CD14-positive monocyte (primary cell): Measurements from ENCODE around the gene SPAG16. TPM values are rescaled to one million over a fixed set of nuclear protein-coding genes. Genes with fewer than 3 reads are reported as not detected.
"Not testable (repeated sequence)": the region's sequence is repeated elsewhere in the genome, so short reads cannot be mapped to it uniquely, and the experiment has no call there.

Experiments
- DNase-seq, 3 donors: peaks; one replicate each; pipeline ENCODE4 v3.0.0-alpha.2; 2011 to 2022
- H2AFZ ChIP-seq: 2 replicates; pipeline ENCODE4 v1.6.0; 2012; ENCODE audit warnings: mild to moderate bottlenecking, low read depth, low read length, inconsistent platforms; ENCODE audit not compliant: insufficient read depth, poor library complexity, severe bottlenecking
- H3K27ac ChIP-seq, 2 donors: 1 replicate in 1 of 2; 2 replicates in 1 of 2; pipeline ENCODE4 v1.5.1; 2012 to 2013; ENCODE audit warnings: low read length in 2 of 2, control low read depth in 1 of 2, inconsistent platforms in 1 of 2, low read depth in 1 of 2, mild to moderate bottlenecking in 1 of 2
- H3K27me3 ChIP-seq, 2 donors: one replicate each; pipeline versions ENCODE4 v1.6.0 to v1.6.1; 2011 to 2013; ENCODE audit warnings: low read length in 2 of 2; ENCODE audit not compliant: control insufficient read depth in 2 of 2, insufficient read depth in 2 of 2
- H3K36me3 ChIP-seq, 2 donors: replicated peaks in 1 of 2; 1 replicate in 1 of 2; 2 replicates in 1 of 2; pipeline versions ENCODE4 v1.5.1 to v1.6.1; 2012 to 2013; ENCODE audit warnings: low read length in 2 of 2, control low read depth in 1 of 2, inconsistent platforms in 1 of 2, mild to moderate bottlenecking in 1 of 2; ENCODE audit not compliant: insufficient read depth in 2 of 2, control insufficient read depth in 1 of 2
- H3K4me1 ChIP-seq, 2 donors: 1 replicate in 1 of 2; 2 replicates in 1 of 2; pipeline versions ENCODE4 v1.5.1 to v1.6.1; 2012 to 2013; ENCODE audit warnings: low read length in 2 of 2, control low read depth in 1 of 2, inconsistent platforms in 1 of 2, mild to moderate bottlenecking in 1 of 2, moderate library complexity in 1 of 2; ENCODE audit not compliant: insufficient read depth in 2 of 2, control insufficient read depth in 1 of 2
- H3K4me2 ChIP-seq: replicated peaks from 2 replicates; pipeline ENCODE3; 2012; ENCODE audit warnings: low read length, moderate library complexity, mild to moderate bottlenecking; ENCODE audit not compliant: poor library complexity, severe bottlenecking; ENCODE audit errors: extremely low read depth
- H3K4me3 ChIP-seq, 3 experiments: fragments of 200-600 bp in 1 of 3; sonication (generic) in 1 of 3; replicated peaks in 1 of 3; 1 replicate in 2 of 3; 2 replicates in 1 of 3; pipeline ENCODE4 v1.5.1; 2011 to 2013; ENCODE audit warnings: low read length in 3 of 3, mild to moderate bottlenecking in 3 of 3, control low read depth in 2 of 3, low read depth in 2 of 3, inconsistent platforms in 1 of 3, moderate library complexity in 1 of 3
- H3K79me2 ChIP-seq: 2 replicates; pipeline ENCODE4 v1.6.0; 2012; ENCODE audit warnings: mild to moderate bottlenecking, control low read depth, inconsistent platforms, low read length, moderate library complexity; ENCODE audit not compliant: insufficient read depth
- H3K9ac ChIP-seq: 2 replicates; pipeline ENCODE4 v1.6.0; 2017; ENCODE audit warnings: low read length, mild to moderate bottlenecking; ENCODE audit not compliant: insufficient read depth, poor library complexity, severe bottlenecking
- H3K9me3 ChIP-seq, 2 donors: replicated peaks in 1 of 2; 1 replicate in 1 of 2; 2 replicates in 1 of 2; pipeline versions ENCODE4 v1.5.1 to v1.6.1; 2012 to 2013; ENCODE audit warnings: low read length in 2 of 2, control low read depth in 1 of 2; ENCODE audit not compliant: control insufficient read depth in 1 of 2, insufficient read depth in 1 of 2
- H4K20me1 ChIP-seq: 2 replicates; pipeline ENCODE4 v1.6.0; 2012; ENCODE audit warnings: mild to moderate bottlenecking, low read length, control low read depth, moderate library complexity; ENCODE audit not compliant: insufficient read depth
- H3K27ac Mint-ChIP-seq, 7 donors: one replicate each; pipeline ENCODE4 v1.8.0; 2020; ENCODE audit warnings: mild to moderate bottlenecking in 7 of 7, mixed read lengths in 7 of 7, moderate library complexity in 6 of 7, inconsistent platforms in 2 of 7
- H3K27me3 Mint-ChIP-seq, 3 donors: one replicate each; pipeline ENCODE4 v1.8.0; 2021 to 2022; ENCODE audit warnings: low read depth in 3 of 3, mild to moderate bottlenecking in 3 of 3, mixed read lengths in 3 of 3, moderate library complexity in 3 of 3, inconsistent platforms in 1 of 3
- H3K36me3 Mint-ChIP-seq, 2 donors: one replicate each; pipeline ENCODE4 v1.8.0; 2020; ENCODE audit warnings: mixed read lengths in 2 of 2, inconsistent platforms in 1 of 2, mild to moderate bottlenecking in 1 of 2
- H3K4me1 Mint-ChIP-seq: one replicate; pipeline ENCODE4 v1.8.0; 2020; ENCODE audit warnings: mild to moderate bottlenecking, mixed read lengths
- H3K4me3 Mint-ChIP-seq, 2 donors: one replicate each; pipeline ENCODE4 v1.8.0; 2020; ENCODE audit warnings: mild to moderate bottlenecking in 2 of 2, mixed read lengths in 2 of 2, moderate library complexity in 1 of 2
- H3K9me3 Mint-ChIP-seq, 7 donors: one replicate each; pipeline ENCODE4 v1.8.0; 2020 to 2022; ENCODE audit warnings: mixed read lengths in 7 of 7, mild to moderate bottlenecking in 6 of 7, moderate library complexity in 6 of 7, inconsistent platforms in 2 of 7
- WGBS: methylation state at CpG from one replicate; pipeline ENCODE4 v1.1.5; 2013; ENCODE audit warnings: missing lambda C conversion rate; ENCODE audit not compliant: insufficient coverage; 5-methylcytosine and 5-hydroxymethylcytosine counted together
- intact Hi-C, 2 donors: fragments of 100-400 bp; cut with micrococcal nuclease; formaldehyde crosslinking; loops; one replicate each; pipeline versions ENCODE4 v1.15.0 to v1.15.1; 2023
- polyA plus RNA-seq, 3 donors: library from polyadenylated mRNA; depleted of rRNA in 1 of 3; unstranded in 2 of 3; stranded (reverse) in 1 of 3; fragments of 300-500 nt in 2 of 3; fragments of >200 nt in 1 of 3; fragmentation: Illumina TruSeq in 2 of 3; gene quantifications; 1 replicate in 2 of 3; 2 replicates in 1 of 3; pipeline ENCODE4 v1.2.3, GENCODE V29; 2012 to 2021

Gene SPAG16
- polyA plus RNA-seq, 3 donors: 0.12 to 0.30 TPM; not detected in 1

DNA sequence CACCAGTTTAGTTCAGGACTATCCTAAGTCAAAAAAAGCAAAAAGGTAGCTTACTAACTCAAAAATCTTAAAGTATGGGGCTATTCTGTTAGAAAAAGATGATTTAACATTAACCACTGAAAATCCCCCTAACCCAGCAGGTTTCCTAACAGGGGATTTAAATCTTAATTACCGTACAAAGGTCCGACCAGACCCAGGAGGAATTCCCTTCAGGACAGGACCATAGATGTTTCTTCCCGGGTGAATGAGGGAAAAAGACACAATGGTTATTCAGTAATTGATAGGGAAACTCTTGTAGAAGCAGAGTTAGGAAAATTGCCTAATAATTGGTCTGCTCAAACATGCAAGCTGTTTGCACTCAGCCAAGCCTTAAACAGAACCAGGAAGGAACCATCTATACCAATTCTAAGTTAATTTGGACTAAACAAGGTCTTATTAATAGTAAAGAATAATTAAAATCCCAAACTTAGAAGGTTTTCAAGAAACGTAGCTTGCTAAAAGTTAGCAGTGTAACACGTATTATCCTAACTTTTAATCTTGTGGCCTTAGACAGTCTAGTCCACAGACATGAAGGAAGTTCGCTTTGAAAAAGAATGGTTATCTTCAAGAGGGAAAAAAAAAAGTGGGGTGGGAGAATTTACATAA, 124.3 kb downstream of the SPAG16 start:
- H3K27ac Mint-ChIP-seq, H4K20me1 ChIP-seq, H3K36me3 Mint-ChIP-seq, H3K9ac ChIP-seq, H3K79me2 ChIP-seq, DNase-seq, H2AFZ ChIP-seq, H3K4me3 Mint-ChIP-seq, H3K36me3 ChIP-seq, H3K27me3 ChIP-seq, H3K4me2 ChIP-seq, H3K9me3 ChIP-seq, H3K4me1 ChIP-seq, H3K27ac ChIP-seq, H3K27me3 Mint-ChIP-seq, H3K4me3 ChIP-seq, intact Hi-C loops, H3K4me1 Mint-ChIP-seq: not testable (repeated sequence)
- WGBS: 86% methylated on average over 1 of the region's 6 CpGs
- H3K9me3 Mint-ChIP-seq: peaks cover 3 to 16% (median 9%) of the 10 kb centered on the region in 7 donors

- H3K27ac ChIP-seq, H3K27me3 ChIP-seq, H3K4me1 Mint-ChIP-seq, H2AFZ ChIP-seq, H3K4me2 ChIP-seq, DNase-seq, H4K20me1 ChIP-seq, H3K27me3 Mint-ChIP-seq, intact Hi-C loops, H3K4me3 ChIP-seq, H3K79me2 ChIP-seq, H3K4me1 ChIP-seq, H3K27ac Mint-ChIP-seq, H3K36me3 Mint-ChIP-seq, H3K9ac ChIP-seq, H3K36me3 ChIP-seq, H3K4me3 Mint-ChIP-seq, H3K9me3 ChIP-seq: not testable (repeated sequence)
- peaks cover 3 to 16% (median 9%) of the 10 kb centered on the region in 7 donors for H3K9me3 Mint-ChIP-seq
- WGBS: 96% methylated on average over 6 of the region's 9 CpGs
Measured at GRCh38 chr2:213410687-213411086, 126.4 kb downstream of the SPAG16 start.
